A549 (cell line): ENCODE data around the gene CYB561D1. TPM values are rescaled to one million over a fixed set of nuclear protein-coding genes. Genes with fewer than 3 reads are reported as not detected.

Experiments
- ATAC-seq, 2 experiments: fragments of 200-7000 bp in 1 of 2; fragments of >200 bp in 1 of 2; cut with Nextera tagmentation in 1 of 2; cut with Tn5 transposase in 1 of 2; 3 replicates each; pipeline versions ENCODE4 v1.8.0 to v1.9.1; 2018 to 2020; ENCODE audit warnings: mild to moderate bottlenecking in 1 of 2, moderate library complexity in 1 of 2
- CTCF ChIA-PET: fragments of 300-600 bp; sonication (Branson Sonifier 250); formaldehyde crosslinking; extraction: SDS; loops from one replicate; lab custom pipeline; 2021; ENCODE audit warnings: antibody characterized with exemption, inconsistent platforms; lab: Yijun Ruan, JAX
- POLR2A ChIA-PET: fragments of 350-600 bp; formaldehyde crosslinking; extraction: SDS; loops from one replicate; lab custom pipeline; 2021; ENCODE audit warnings: antibody characterized with exemption, inconsistent platforms; lab: Yijun Ruan, JAX
- DNase-seq, 2 experiments: peaks; one replicate each; pipeline versions ENCODE4 v3.0.0 to v3.0.0-alpha.2; 2011 to 2016; ENCODE audit warnings: low read depth in 1 of 2, low spot score in 1 of 2
- FAIRE-seq: peaks from 2 replicates; lab custom pipeline; 2011; peaks lifted over from hg19 to GRCh38; lab: Jason Lieb, UNC
- H3K27ac ChIP-seq, 2 experiments: fragments of >200 bp; sonication (Bioruptor Twin); formaldehyde crosslinking; 3 replicates each; pipeline ENCODE4 v1.5.1; 2016 to 2017
- H3K4me1 ChIP-seq: fragments of >200 bp; sonication (Bioruptor Twin); formaldehyde crosslinking; 3 replicates; pipeline ENCODE4 v1.6.1; 2016
- H3K4me2 ChIP-seq: fragments of >200 bp; sonication (Bioruptor Twin); formaldehyde crosslinking; 3 replicates; pipeline ENCODE4 v1.6.1; 2016
- H3K4me3 ChIP-seq: fragments of >200 bp; sonication (Bioruptor Twin); formaldehyde crosslinking; 3 replicates; pipeline ENCODE4 v1.5.1; 2016
- H3K9me3 ChIP-seq: fragments of >200 bp; sonication (Bioruptor Twin); formaldehyde crosslinking; 3 replicates; pipeline ENCODE4 v1.6.1; 2016
- CHD4 ChIP-seq: fragments of 200-600 bp; sonication (generic); IDR thresholded peaks from 2 replicates; pipeline ENCODE4 v1.6.1; 2016; ENCODE audit warnings: antibody characterized with exemption, mild to moderate bottlenecking, borderline replicate concordance
- CTCF ChIP-seq: fragments of >200 bp; sonication (Bioruptor Twin); formaldehyde crosslinking; IDR thresholded peaks from 3 replicates; pipeline ENCODE4 v1.5.1; 2016
- EHMT2 ChIP-seq: fragments of 200-600 bp; sonication (generic); IDR thresholded peaks from 2 replicates; pipeline ENCODE4 v1.6.1; 2016; ENCODE audit warnings: antibody characterized with exemption, low read depth, mild to moderate bottlenecking, moderate library complexity
- ELK1 ChIP-seq: fragments of 150-350 bp; IDR thresholded peaks from 2 replicates; pipeline ENCODE4 v1.6.1; 2014; ENCODE audit warnings: low read depth, mild to moderate bottlenecking, low read length
- EP300 ChIP-seq, 2 experiments: fragments of >200 bp; sonication (Bioruptor Twin); formaldehyde crosslinking; IDR thresholded peaks; 2 replicates in 1 of 2; 3 replicates in 1 of 2; pipeline ENCODE4 v1.6.1; 2016 to 2017
- FOSB ChIP-seq: fragments of 250-450 bp; sonication (Bioruptor Pico); IDR thresholded peaks from 2 replicates; pipeline ENCODE4 v1.5.0; 2020; ENCODE audit warnings: mild to moderate bottlenecking, moderate library complexity
- HDAC2 ChIP-seq: fragments of 200-600 bp; sonication (generic); IDR thresholded peaks from 2 replicates; pipeline ENCODE4 v1.6.1; 2016
- HES2 ChIP-seq: fragments of >200 bp; sonication (Bioruptor Twin); formaldehyde crosslinking; IDR thresholded peaks from 2 replicates; pipeline ENCODE4 v1.6.1; 2016
- HOXA7 ChIP-seq: fragments of 250-450 bp; sonication (Bioruptor Pico); IDR thresholded peaks from 2 replicates; pipeline ENCODE4 v1.5.0; 2020; ENCODE audit warnings: mild to moderate bottlenecking, moderate library complexity
- HOXB13 ChIP-seq: fragments of 250-450 bp; sonication (Bioruptor Pico); IDR thresholded peaks from 2 replicates; pipeline ENCODE4 v1.5.0; 2020; ENCODE audit warnings: low read depth, mild to moderate bottlenecking, moderate library complexity
- HOXB5 ChIP-seq: fragments of 250-450 bp; sonication (Bioruptor Pico); IDR thresholded peaks from 2 replicates; pipeline ENCODE4 v1.5.0; 2020; ENCODE audit warnings: mild to moderate bottlenecking, moderate library complexity
- JUN ChIP-seq, 2 experiments: fragments of >200 bp; sonication (Bioruptor Twin); formaldehyde crosslinking; IDR thresholded peaks; 2 replicates in 1 of 2; 3 replicates in 1 of 2; pipeline ENCODE4 v1.6.1; 2016 to 2017
- KDM5A ChIP-seq: fragments of 200-600 bp; sonication (generic); IDR thresholded peaks from 2 replicates; pipeline ENCODE4 v1.6.1; 2016; ENCODE audit warnings: antibody characterized with exemption, mild to moderate bottlenecking
- MYC ChIP-seq: IDR thresholded peaks from 2 replicates; pipeline ENCODE4 v1.6.1; 2012; ENCODE audit warnings: mild to moderate bottlenecking, inconsistent platforms, low read length, improper control_type of control experiment, borderline replicate concordance
- NFE2L2 ChIP-seq: fragments of 150-350 bp; conservative IDR thresholded peaks from 2 replicates; pipeline ENCODE4 v1.6.1; 2014; ENCODE audit warnings: low read length
- PBX3 ChIP-seq: IDR thresholded peaks from 2 replicates; pipeline ENCODE4 v1.6.1; 2012
- RAD21 ChIP-seq, 2 experiments: fragments of >200 bp in 1 of 2; sonication (Bioruptor Twin) in 1 of 2; formaldehyde crosslinking in 1 of 2; IDR thresholded peaks in 1 of 2; conservative IDR thresholded peaks in 1 of 2; 2 replicates in 1 of 2; 3 replicates in 1 of 2; pipeline ENCODE4 v1.6.1; 2012 to 2018; ENCODE audit warnings: inconsistent platforms in 1 of 2
- RARB ChIP-seq: fragments of 250-450 bp; sonication (Bioruptor Pico); IDR thresholded peaks from 2 replicates; pipeline ENCODE4 v1.8.0; 2021; ENCODE audit warnings: mild to moderate bottlenecking, moderate library complexity
- SREBF2 ChIP-seq: fragments of 450-650 bp; IDR thresholded peaks from 2 replicates; pipeline ENCODE4 v1.6.1; 2014; ENCODE audit warnings: mild to moderate bottlenecking, moderate library complexity
- TFCP2L1 ChIP-seq: fragments of 250-450 bp; sonication (Bioruptor Pico); IDR thresholded peaks from 2 replicates; pipeline ENCODE4 v1.5.0; 2021; ENCODE audit warnings: mild to moderate bottlenecking
- TP53 ChIP-seq: fragments of 250-450 bp; sonication (Bioruptor Pico); IDR thresholded peaks from 2 replicates; pipeline ENCODE4 v1.5.0; 2021; ENCODE audit warnings: mild to moderate bottlenecking, moderate library complexity
- USF2 ChIP-seq: fragments of 450-650 bp; IDR thresholded peaks from 2 replicates; pipeline ENCODE4 v1.6.1; 2014; ENCODE audit warnings: antibody characterized with exemption
- ZNF302 ChIP-seq: fragments of 250-450 bp; sonication (Bioruptor Pico); IDR thresholded peaks from 2 replicates; pipeline ENCODE4 v1.9.0; 2021; ENCODE audit warnings: inconsistent platforms, mild to moderate bottlenecking, moderate library complexity
- WGBS: methylation state at CpG from one replicate; pipeline ENCODE4 v1.1.6; 2017; ENCODE audit errors: missing lambda C conversion rate; 5-methylcytosine and 5-hydroxymethylcytosine counted together
- polyA plus RNA-seq, 4 experiments: library from polyadenylated mRNA; depleted of rRNA in 3 of 4; stranded (reverse); fragments of >200 nt; fragmentation: RNase III in 1 of 4; extraction: RNeasy Plus Mini Kit Qiagen cat#74134 plus additional on column Dnase treatment in 1 of 4; gene quantifications; 2 replicates in 3 of 4; 3 replicates in 1 of 4; pipeline ENCODE4 v1.2.3, GENCODE V29; 2011 to 2017

Gene CYB561D1
- polyA plus RNA-seq, 2 of the 4 experiments (the other 2 are of a cell fraction), result 4.0 to 5.2 TPM

GRCh38 chr1:109490934-109491302 lies 3.0 kb upstream of the CYB561D1 start:
- no peak overlapping the region for H3K4me2 ChIP-seq
- TF ChIP-seq CTCF, result no peak
- no peak for TF ChIP-seq PBX3
- no peak for TF ChIP-seq TFCP2L1 (CRISPR knock-in tag)
- no peak for TF ChIP-seq MYC
- TF ChIP-seq HDAC2, result no peak
- TF ChIP-seq CHD4, result no peak
- no peak for TF ChIP-seq FOSB (CRISPR knock-in tag)
- no peak for TF ChIP-seq HOXB5 (CRISPR knock-in tag)
- no peak for TF ChIP-seq HOXB13 (CRISPR knock-in tag)
- TF ChIP-seq SREBF2, result no peak
- no peak for TF ChIP-seq EHMT2
- TF ChIP-seq NFE2L2, result no peak
- no peak for TF ChIP-seq TP53 (CRISPR knock-in tag)
- no peak for TF ChIP-seq HES2
- no peak for TF ChIP-seq ZNF302 (CRISPR knock-in tag)
- TF ChIP-seq RAD21 (conservative IDR thresholded peaks at IDR 0.05 in 1 of 2, IDR thresholded peaks at IDR 0.05 in 1 of 2), result no peak
- TF ChIP-seq JUN (IDR thresholded peaks at IDR 0.05), result no peak
- peaks cover 6% of the 10 kb centered on the region; the same call in 1 of the 3 replicates for H3K4me1 ChIP-seq
- H3K27ac ChIP-seq, result no peak overlapping the region
- CTCF ChIA-PET, result interaction anchor here (0.6 to 23.6 kb wide), 24 partner anchors 8 to 698 kb away, joined by 3 to 749 read pairs (median 4); partner anchors contain the start of genes AMIGO1, ATXN7L2, GPR61 and GSTM4
- POLR2A ChIA-PET, result interaction anchor here (1.5 kb wide), 1 partner anchor 42 kb away, joined by 5 read pairs; no protein-coding TSS in a partner anchor
- no peaks in the 10 kb centered on the region for H3K9me3 ChIP-seq
- no peak for FAIRE-seq
- H3K4me3 ChIP-seq, result no peak overlapping the region
- no peak for DNase-seq
- no peak for ATAC-seq
- 87% methylated on average over 2 of the region's 11 CpGs for WGBS

GRCh38 chr1:109491372-109491771 lies 2.5 kb upstream of the CYB561D1 start:
- Histone ChIP-seq H3K4me1 (peaks cover 6% of the 10 kb centered on the region; the same call in 1 of the 3 replicates), H3K4me3 (no peak overlapping the region), H3K4me2 (no peak overlapping the region), H3K9me3 (no peaks in the 10 kb centered on the region), H3K27ac (no peak overlapping the region)
- ChIA-PET POLR2A (interaction anchor here (1.5 kb wide), 1 partner anchor 41 kb away, joined by 5 read pairs; no protein-coding TSS in a partner anchor), CTCF (interaction anchor here (0.6 to 23.6 kb wide), 22 partner anchors 7 to 699 kb away, joined by 3 to 749 read pairs (median 4); partner anchors contain the start of genes AMIGO1, ATXN7L2 and GPR61)
- ATAC-seq, result no peak
- DNase-seq, result no peak
- TF ChIP-seq EP300 (IDR thresholded peaks at IDR 0.05), result no peak
- TF ChIP-seq EHMT2, result no peak
- no peak for TF ChIP-seq JUN (IDR thresholded peaks at IDR 0.05)
- TF ChIP-seq ELK1, result no peak
- TF ChIP-seq RARB (CRISPR knock-in tag), result no peak
- TF ChIP-seq HOXA7, result no peak
- no peak for TF ChIP-seq CTCF
- TF ChIP-seq KDM5A, result no peak
- no peak for TF ChIP-seq USF2
- no peak for FAIRE-seq
- 88% methylated on average over 5 of the region's 8 CpGs for WGBS
